Ascending aorta (tissue), 2 donors: Measurements from ENCODE around the gene SEC61A2. TPM values are rescaled to one million over a fixed set of nuclear protein-coding genes. Genes with fewer than 3 reads are reported as not detected.

ENCODE experiments used
- DNase-seq, 2 donors: peaks; one replicate each; pipeline ENCODE4 v3.0.0-alpha.2; 2019; ENCODE audit warnings: low spot score in 2 of 2
- H3K27ac ChIP-seq, 2 donors: fragments of 200-600 bp; sonication (generic); one replicate each; pipeline ENCODE4 v1.5.1; 2016 to 2017; ENCODE audit warnings: mild to moderate bottlenecking in 1 of 2
- H3K27me3 ChIP-seq: fragments of 200-600 bp; sonication (generic); one replicate; pipeline ENCODE4 v1.5.1; 2017
- H3K36me3 ChIP-seq, 2 donors: fragments of 200-600 bp; sonication (generic); one replicate each; pipeline ENCODE4 v1.5.1; 2016
- H3K4me1 ChIP-seq, 2 donors: fragments of 200-600 bp; sonication (generic); one replicate each; pipeline ENCODE4 v1.5.1; 2016 to 2017; ENCODE audit warnings: mild to moderate bottlenecking in 1 of 2
- H3K4me3 ChIP-seq, 2 donors: fragments of 200-600 bp; sonication (generic); one replicate each; pipeline ENCODE4 v1.5.1; 2016 to 2017; ENCODE audit warnings: mild to moderate bottlenecking in 1 of 2
- H3K9me3 ChIP-seq, 2 donors: fragments of 200-600 bp; sonication (generic); one replicate each; pipeline ENCODE4 v1.5.1; 2016
- intact Hi-C: fragments of 100-400 bp; cut with DNase I; formaldehyde crosslinking; loops from one replicate; pipeline ENCODE4 v1.15.1; 2023
- total RNA-seq: library from RNA; depleted of rRNA; stranded (reverse); fragments of >200 nt; gene quantifications from one replicate; pipeline ENCODE4 v1.1.0, GENCODE V29; 2016
- TF ChIP-seq, protein P1 (sequence below), 3 experiments: fragments of 200-600 bp in 2 of 3; fragments of 450-650 bp in 1 of 3; sonication (generic) in 2 of 3; IDR thresholded peaks; one replicate each; pipeline ENCODE4 v1.5.1; 2016 to 2019; ENCODE audit warnings: antibody characterized with exemption in 3 of 3, mild to moderate bottlenecking in 1 of 3, moderate library complexity in 1 of 3

The SEC61A2 gene
- total RNA-seq, 1 donor from 2014 or later: 1.9 TPM

DNA sequence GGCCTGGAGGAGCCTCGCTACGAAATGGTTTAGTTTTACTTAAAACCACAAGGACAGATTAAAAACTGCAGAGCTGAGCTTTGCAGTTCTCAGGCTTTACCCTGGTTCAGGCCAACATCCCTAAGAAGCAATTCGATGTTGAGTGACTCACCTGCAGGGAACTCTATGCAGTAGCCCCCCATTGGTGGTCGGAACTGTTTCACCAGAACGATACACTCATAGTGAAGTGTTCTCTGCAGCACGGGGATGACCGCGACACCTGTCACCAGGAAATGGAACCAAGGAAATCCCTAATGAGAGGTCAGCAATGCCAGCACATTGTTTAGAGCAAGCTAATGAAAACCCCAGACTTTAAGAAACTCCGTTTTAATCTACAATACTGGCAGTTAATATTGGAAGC is 48.2 kb downstream of the SEC61A2 start:
- Histone ChIP-seq H3K9me3 (no peaks in the 10 kb centered on the region), H3K36me3 (peaks cover 49 to 84% of the 10 kb centered on the region in 2 donors), H3K27me3 (no peaks in the 10 kb centered on the region), H3K4me1 (no peaks in the 10 kb centered on the region), H3K4me3 (no peak overlapping the region), H3K27ac (no peak overlapping the region)
- DNase-seq: no peak
- TF ChIP-seq, protein P1, sequence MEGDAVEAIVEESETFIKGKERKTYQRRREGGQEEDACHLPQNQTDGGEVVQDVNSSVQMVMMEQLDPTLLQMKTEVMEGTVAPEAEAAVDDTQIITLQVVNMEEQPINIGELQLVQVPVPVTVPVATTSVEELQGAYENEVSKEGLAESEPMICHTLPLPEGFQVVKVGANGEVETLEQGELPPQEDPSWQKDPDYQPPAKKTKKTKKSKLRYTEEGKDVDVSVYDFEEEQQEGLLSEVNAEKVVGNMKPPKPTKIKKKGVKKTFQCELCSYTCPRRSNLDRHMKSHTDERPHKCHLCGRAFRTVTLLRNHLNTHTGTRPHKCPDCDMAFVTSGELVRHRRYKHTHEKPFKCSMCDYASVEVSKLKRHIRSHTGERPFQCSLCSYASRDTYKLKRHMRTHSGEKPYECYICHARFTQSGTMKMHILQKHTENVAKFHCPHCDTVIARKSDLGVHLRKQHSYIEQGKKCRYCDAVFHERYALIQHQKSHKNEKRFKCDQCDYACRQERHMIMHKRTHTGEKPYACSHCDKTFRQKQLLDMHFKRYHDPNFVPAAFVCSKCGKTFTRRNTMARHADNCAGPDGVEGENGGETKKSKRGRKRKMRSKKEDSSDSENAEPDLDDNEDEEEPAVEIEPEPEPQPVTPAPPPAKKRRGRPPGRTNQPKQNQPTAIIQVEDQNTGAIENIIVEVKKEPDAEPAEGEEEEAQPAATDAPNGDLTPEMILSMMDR (IDR thresholded peaks at IDR 0.05): no peak
- intact Hi-C loops: no loop called here

DNA sequence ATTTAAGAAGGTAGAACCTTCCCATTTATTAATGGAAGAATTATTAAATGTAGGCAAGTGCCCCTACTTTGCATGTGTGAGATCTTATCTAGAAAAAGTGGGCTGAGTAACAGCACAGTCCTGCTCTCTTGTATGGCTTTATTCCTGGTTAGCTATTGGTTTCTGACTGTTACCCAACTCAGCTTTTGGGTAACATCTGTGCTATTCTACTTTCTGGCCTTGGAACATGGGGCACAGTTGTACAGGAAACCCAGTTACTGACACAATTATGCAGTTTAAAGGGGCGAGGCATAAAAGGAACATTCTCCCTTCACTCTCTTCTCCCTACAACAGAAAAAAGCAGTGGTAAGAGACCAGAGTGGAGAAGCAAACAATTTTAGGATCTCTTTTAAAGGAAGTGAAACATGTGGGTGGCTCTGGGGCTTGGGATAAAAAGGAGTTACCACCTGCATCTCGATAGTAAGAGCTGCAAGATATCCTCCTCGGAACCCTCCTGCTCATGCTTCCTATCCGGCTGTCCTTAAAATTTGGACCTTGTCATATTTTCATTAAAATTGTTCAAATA is 50.2 kb downstream of the SEC61A2 start:
- no peak for DNase-seq
- H3K4me3 ChIP-seq: no peak overlapping the region
- intact Hi-C loops: no loop called here
- peaks cover 32 to 73% of the 10 kb centered on the region in 2 donors for H3K36me3 ChIP-seq
- TF ChIP-seq, protein P1 (IDR thresholded peaks at IDR 0.05): no peak
- no peaks in the 10 kb centered on the region for H3K27me3 ChIP-seq
- no peaks in the 10 kb centered on the region for H3K4me1 ChIP-seq
- H3K27ac ChIP-seq: no peak overlapping the region
- no peaks in the 10 kb centered on the region for H3K9me3 ChIP-seq

DNA sequence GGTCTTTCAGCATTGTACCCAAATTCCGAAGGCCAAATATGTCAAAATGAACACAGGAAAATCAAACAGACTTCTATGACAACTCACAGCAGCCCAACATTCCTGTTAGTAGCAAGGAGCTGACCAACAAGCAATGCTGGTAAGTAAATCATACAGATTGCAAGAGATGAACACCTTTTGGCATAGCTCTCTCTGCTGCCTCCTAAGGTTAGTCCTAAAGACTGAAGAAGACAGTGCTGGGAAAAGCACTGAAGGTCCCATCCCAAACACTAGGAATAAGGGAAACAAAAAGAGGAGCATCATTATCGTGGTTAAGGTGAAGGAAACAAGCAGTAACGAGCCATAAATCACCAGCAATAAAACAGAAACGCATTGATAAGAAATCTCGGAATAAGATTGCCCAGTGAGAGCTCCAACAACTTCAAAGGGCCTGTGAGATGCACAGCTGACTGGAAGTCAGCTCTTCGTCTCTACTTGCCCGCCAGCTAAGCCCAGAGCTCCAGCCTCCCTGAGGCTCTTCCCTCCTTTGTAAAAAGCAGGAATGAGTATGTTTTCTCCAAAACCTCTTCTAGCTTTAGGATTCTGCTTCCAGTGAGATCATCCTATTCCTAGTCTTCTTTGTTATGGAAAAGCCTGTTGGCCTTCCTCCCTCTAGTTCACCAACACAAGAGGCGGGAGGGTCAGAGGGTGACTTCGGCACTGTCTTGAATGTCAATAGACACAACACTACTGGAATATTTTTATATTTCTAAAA is 50.9 kb downstream of the SEC61A2 start:
- intact Hi-C loops: no loop called here
- no peaks in the 10 kb centered on the region for H3K27me3 ChIP-seq
- no peaks in the 10 kb centered on the region for H3K4me1 ChIP-seq
- TF ChIP-seq, protein P1 (IDR thresholded peaks at IDR 0.05): no peak
- no peaks in the 10 kb centered on the region for H3K9me3 ChIP-seq
- DNase-seq: no peak
- peaks cover 31 to 73% of the 10 kb centered on the region in 2 donors for H3K36me3 ChIP-seq
- no peak overlapping the region for H3K27ac ChIP-seq
- H3K4me3 ChIP-seq: no peak overlapping the region

DNA sequence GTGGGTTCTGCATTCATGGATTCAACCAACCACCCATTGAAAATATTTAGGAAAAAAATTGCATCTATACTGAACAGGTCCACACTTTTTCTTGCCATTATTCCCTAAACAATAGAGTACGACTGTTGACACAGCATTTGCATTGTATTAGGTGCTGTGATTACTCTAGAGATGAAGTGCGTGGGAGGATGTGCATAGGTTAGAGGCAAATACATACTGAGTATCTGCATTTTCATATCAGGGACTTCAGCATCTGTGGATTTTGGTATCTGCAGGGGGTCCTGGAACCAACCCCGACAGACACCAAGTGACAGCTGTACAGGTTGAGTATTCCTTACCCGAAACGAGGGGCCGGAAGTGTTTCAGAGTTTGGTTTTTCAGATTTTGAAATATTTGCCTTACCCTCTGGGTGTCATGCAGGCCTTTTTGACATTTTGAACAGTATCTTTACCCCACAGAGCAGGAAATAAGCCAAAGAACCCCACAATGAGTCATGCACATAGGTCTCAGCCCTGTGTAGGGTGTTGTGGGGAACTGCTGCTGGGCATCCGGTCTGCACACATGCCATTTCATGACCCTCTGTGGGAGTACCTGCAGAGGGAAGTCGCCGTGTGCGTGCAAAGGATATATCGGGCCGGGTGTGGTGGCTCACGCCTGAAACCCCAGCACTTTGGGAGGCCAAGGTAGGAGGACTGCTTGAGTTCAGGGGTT is 51.7 kb downstream of the SEC61A2 start:
- intact Hi-C loops: no loop called here
- Histone ChIP-seq H3K27me3 (no peaks in the 10 kb centered on the region), H3K36me3 (peaks cover 37 to 70% of the 10 kb centered on the region in 2 donors), H3K4me3 (no peak overlapping the region), H3K4me1 (no peaks in the 10 kb centered on the region), H3K9me3 (no peaks in the 10 kb centered on the region), H3K27ac (no peak overlapping the region)
- no peak for DNase-seq
- TF ChIP-seq, protein P1 (IDR thresholded peaks at IDR 0.05): no peak

DNA sequence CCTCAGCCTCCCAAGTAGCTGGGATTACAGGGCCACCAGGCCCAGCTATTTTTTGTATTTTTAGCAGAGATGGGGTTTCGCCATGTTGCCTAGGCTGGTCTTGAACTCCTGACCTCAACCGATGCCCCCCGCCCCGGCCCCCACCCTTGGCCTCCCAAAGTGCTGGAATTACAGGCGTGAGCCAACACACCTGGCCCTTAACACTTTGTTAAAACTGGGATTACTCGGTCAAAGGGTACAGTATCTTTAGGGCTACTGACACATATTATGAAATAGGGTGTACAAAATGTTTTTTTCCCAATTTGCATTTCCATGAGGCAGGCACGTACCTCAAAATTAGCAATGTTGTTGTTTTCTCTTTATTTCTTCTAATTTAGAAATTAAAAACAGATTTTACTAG is 54.7 kb downstream of the SEC61A2 start:
- DNase-seq: no peak
- no peaks in the 10 kb centered on the region for H3K4me1 ChIP-seq
- H3K27me3 ChIP-seq: no peaks in the 10 kb centered on the region
- H3K9me3 ChIP-seq: no peaks in the 10 kb centered on the region
- H3K4me3 ChIP-seq: no peak overlapping the region
- H3K36me3 ChIP-seq: peaks cover 15 to 41% of the 10 kb centered on the region in 2 donors
- H3K27ac ChIP-seq: no peak overlapping the region
- TF ChIP-seq, protein P1 (IDR thresholded peaks at IDR 0.05): no peak
- intact Hi-C loops: no loop called here
